ENCODE data around the gene CCNY. TPM values are rescaled to one million over a fixed set of nuclear protein-coding genes. Genes with fewer than 3 reads are reported as not detected.

CCNY gene
- total RNA-seq, 1 donor from 2014 or later: 81.1 TPM

GRCh38 chr10:35369049-35369611 lies 32.8 kb downstream of the CCNY start:
- H3K27ac ChIP-seq (replicated peaks): peak overlapping the region; percentile 94
- H3K4me1 ChIP-seq: peaks cover 99% of the 10 kb centered on the region
- no peak for DNase-seq
- H3K9me3 ChIP-seq (replicated peaks): no peaks in the 10 kb centered on the region
- TF ChIP-seq CTCF (IDR thresholded peaks at IDR 0.05; ENCODE audit: borderline replicate concordance): no peak
- H3K4me3 ChIP-seq: peak overlapping the region; percentile 18
- H3K36me3 ChIP-seq: no peaks in the 10 kb centered on the region
- intact Hi-C loops (cut with micrococcal nuclease): no loop called here
- no peaks in the 10 kb centered on the region for H3K27me3 ChIP-seq (ENCODE audit: low read depth)

DNA sequence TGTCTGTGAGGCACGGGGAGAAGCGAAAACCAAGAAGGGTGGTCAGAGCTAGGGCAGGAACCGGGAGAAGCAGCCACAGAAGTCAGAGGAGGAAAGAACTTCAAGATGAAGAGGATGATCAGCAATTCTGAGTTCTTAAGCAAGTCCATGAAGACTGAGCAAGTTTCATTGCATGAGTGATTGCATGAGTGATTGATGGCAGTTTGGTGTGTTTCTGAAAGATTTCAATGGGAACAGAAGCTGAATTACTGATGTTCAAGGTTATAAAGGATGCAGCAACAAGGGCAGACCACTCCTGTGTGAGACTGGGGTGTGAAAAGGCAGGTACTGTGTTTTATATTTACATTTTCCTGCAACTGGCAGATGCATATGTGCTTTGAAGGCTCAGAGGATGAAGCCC lies 35.4 kb downstream of the CCNY start:
- intact Hi-C loops (cut with micrococcal nuclease): no loop called here
- no peaks in the 10 kb centered on the region for H3K9me3 ChIP-seq (replicated peaks)
- H3K4me1 ChIP-seq: peaks cover 97% of the 10 kb centered on the region
- H3K27me3 ChIP-seq (ENCODE audit: low read depth): no peaks in the 10 kb centered on the region
- H3K4me3 ChIP-seq: no peak overlapping the region
- no peaks in the 10 kb centered on the region for H3K36me3 ChIP-seq
- peak overlapping the region; percentile 94 for H3K27ac ChIP-seq (replicated peaks)
- DNase-seq: no peak
- TF ChIP-seq CTCF (IDR thresholded peaks at IDR 0.05; ENCODE audit: borderline replicate concordance): no peak

GRCh38 chr10:35372329-35372728 lies 36.0 kb downstream of the CCNY start:
- Histone ChIP-seq H3K27me3 (ENCODE audit: low read depth) (no peaks in the 10 kb centered on the region), H3K4me3 (peak overlapping the region; percentile 20), H3K4me1 (peaks cover 97% of the 10 kb centered on the region), H3K9me3 (replicated peaks) (no peaks in the 10 kb centered on the region), H3K27ac (replicated peaks) (peak overlapping the region; percentile 94), H3K36me3 (no peaks in the 10 kb centered on the region)
- intact Hi-C loops (cut with micrococcal nuclease): no loop called here
- peak; percentile 61 for DNase-seq
- no peak for TF ChIP-seq CTCF (IDR thresholded peaks at IDR 0.05; ENCODE audit: borderline replicate concordance)

GRCh38 chr10:35375091-35375765 lies 38.9 kb downstream of the CCNY start:
- no peaks in the 10 kb centered on the region for H3K9me3 ChIP-seq (replicated peaks)
- peak overlapping the region; percentile 94 for H3K27ac ChIP-seq (replicated peaks)
- no peak overlapping the region for H3K4me3 ChIP-seq
- H3K4me1 ChIP-seq: peaks cover 97% of the 10 kb centered on the region
- H3K36me3 ChIP-seq: no peaks in the 10 kb centered on the region
- intact Hi-C loops (cut with micrococcal nuclease): no loop called here
- DNase-seq: no peak
- TF ChIP-seq CTCF (IDR thresholded peaks at IDR 0.05; ENCODE audit: borderline replicate concordance): no peak
- H3K27me3 ChIP-seq (ENCODE audit: low read depth): no peaks in the 10 kb centered on the region

DNA sequence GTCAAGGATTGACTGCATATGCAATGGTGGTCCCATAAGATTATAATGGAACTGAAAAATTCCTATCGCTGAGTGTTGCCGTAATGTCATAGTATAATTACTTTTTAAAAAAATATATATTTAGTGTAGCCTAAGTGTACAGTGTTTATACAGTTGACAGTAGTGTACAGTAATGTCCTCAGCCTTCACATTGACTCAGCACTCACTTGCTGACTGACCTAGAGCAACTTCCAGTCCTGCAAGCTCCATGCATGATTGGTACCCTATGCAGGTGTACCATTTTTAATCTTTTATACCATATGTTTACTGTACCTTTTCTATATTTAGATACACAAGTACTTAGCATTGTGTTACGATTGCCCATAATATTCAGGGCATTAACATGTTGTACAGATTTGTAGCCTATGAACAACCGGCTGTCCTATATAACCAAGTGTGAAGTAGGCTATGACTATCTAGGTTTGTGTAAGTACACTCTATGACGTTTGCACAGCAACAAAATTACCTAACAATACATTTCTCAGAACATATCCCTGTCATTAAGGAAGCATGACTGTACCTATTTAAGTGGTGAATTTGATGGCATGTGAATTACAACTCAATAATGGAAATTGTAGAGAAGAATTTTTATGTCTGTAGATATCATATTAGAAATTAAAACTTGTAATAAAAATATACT lies 40.9 kb downstream of the CCNY start:
- Histone ChIP-seq H3K36me3 (no peaks in the 10 kb centered on the region), H3K4me1 (peaks cover 97% of the 10 kb centered on the region), H3K9me3 (replicated peaks) (no peaks in the 10 kb centered on the region), H3K27ac (replicated peaks) (no peak overlapping the region), H3K4me3 (no peak overlapping the region), H3K27me3 (ENCODE audit: low read depth) (no peaks in the 10 kb centered on the region)
- intact Hi-C loops (cut with micrococcal nuclease): no loop called here
- TF ChIP-seq CTCF (IDR thresholded peaks at IDR 0.05; ENCODE audit: borderline replicate concordance): no peak
- DNase-seq: no peak

All from left ventricle myocardium inferior (tissue), 1 donor.